D721Med (cell line): ENCODE measurements around the gene ANAPC2.
A peak's percentile ranks its signal among the peaks of the same experiment; 100 is the strongest.
"Not testable (repeated sequence)": the region's sequence is repeated elsewhere in the genome, so short reads cannot be mapped to it uniquely, and the experiment has no call there.

Source experiments
- DNase-seq: peaks from one replicate; pipeline ENCODE4 v3.0.0; 2011; ENCODE audit warnings: low spot score; ENCODE audit not compliant: insufficient read length
- FAIRE-seq: peaks from 2 replicates; lab custom pipeline; 2011; peaks lifted over from hg19 to GRCh38; lab: Jason Lieb, UNC
- CTCF ChIP-seq: IDR thresholded peaks from 2 replicates; pipeline ENCODE4 v1.5.1; 2012; ENCODE audit warnings: mild to moderate bottlenecking, control low read depth; ENCODE audit not compliant: insufficient read depth; ENCODE audit errors: missing control alignments

Gene ANAPC2

DNA sequence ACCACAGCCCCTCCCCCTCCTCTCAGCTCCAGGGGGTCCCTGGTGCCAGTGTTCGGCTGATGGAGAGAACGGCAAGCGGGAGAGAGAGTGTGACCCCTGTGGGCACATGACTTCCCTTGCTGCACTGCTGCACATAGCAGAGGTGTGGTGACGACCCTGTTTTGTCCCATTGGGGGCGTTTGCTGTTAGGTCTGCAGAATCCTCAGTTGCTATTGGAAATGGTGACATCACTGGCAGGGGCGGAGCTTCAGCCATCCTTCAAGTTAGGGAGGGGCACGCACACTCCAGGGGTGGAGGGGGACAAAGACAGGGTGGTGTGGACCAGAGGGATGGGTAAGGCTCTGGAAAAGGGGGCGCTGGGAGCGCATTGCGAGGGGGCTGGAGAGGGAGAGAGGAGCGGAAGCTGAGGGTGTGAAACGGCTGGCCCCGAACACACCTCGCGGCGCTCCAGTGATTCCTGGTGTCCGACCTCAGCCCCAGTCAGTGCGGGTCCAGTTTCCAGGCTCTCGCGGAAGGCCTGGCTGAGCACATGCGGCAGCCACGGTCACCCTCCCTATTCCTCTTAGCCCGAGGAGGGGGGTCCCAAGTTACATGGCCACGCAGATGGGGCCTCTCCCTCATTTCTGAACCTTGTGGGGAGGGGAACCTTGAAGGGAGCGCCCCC, 50.2 kb downstream of the ANAPC2 start:
- FAIRE-seq (no peak), DNase-seq (peak; percentile 98)
- TF ChIP-seq CTCF = no peak

DNA sequence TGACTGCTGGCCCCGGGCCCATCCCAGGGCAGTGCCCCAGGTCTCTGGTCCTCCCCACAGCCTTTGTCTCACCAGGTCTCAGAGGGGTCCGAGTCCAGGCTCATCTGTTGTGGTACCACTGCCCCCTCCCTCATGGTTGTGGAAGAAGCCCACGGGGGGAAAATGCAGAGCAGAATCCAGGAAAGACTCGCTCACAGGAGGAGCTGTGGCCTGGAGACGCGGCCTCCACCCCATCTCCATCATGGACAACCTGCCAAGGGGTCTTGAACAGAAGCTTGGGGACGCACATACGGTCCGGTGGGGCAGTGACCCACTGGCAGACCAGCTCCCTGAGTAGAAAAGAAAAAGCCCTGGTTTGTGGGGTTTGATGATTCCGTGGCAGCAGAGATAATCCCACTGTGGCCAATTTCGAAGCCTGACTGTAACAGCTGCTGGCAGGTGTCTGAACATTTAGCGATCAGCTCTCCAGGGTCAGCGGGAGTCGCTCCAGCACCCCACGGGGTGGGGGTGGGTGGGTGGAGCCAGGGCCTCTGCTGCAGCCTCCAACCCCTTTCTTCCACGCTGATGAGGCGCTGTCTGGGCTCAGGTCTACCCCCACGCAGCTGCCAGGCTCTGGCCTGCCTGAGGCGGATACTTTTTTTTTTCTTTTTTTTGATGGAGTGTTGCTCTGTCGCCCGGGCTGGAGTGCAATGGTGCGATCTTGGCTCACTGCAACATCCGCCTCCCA, 51.3 kb downstream of the ANAPC2 start:
- no peak for FAIRE-seq
- no peak for TF ChIP-seq CTCF
- no peak for DNase-seq

- DNase-seq = no peak
- no peak for FAIRE-seq
- no peak for TF ChIP-seq CTCF
Observed at GRCh38 chr9:137136261-137136880, 52.0 kb downstream of the ANAPC2 start.

DNA sequence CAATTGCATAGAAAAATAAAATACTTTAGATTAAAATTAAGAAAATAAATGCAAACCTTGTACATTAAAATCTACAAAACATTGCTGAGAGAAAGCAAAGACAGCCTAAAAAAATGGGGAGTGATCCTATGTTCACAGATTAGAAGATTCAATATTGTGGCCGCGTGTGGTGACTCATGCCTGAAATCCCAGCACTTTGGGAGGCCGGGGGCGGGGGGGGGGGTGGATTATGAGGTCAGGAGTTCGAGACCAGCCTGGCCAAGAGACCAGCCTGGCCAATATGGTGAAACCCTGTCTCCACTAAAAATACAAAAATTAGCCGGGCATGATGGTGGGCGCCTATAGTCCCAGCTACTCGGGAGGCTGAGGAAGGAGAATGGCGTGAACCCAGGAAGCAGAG, 53.2 kb downstream of the ANAPC2 start:
- not testable (repeated sequence) for DNase-seq, FAIRE-seq

DNA sequence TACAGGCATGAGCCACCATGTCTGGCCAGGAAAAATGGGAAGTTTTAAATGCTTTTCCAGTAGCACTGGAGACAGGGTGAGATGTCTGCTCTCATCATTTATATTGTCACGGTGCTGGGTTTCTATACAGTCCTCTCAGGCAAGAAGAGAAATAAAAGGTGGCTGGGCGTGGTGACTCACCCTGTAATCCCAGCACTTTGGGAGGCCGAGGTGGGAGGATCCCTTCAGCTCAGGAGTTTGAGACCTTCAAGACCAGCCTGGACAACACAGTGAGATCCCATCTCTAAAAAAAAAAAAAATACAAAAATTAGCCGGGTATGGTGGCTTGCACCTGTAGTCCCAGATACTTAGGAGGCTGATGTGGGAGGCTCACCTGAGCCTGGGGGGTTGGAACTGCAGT, 54.2 kb downstream of the ANAPC2 start:
- TF ChIP-seq CTCF = no peak
- FAIRE-seq (no peak), DNase-seq (no peak)

- DNase-seq = no peak
- no peak for TF ChIP-seq CTCF
- no peak for FAIRE-seq
Observed at GRCh38 chr9:137130176-137130755, 58.1 kb downstream of the ANAPC2 start.

GRCh38 chr9:137129456-137130175, 58.7 kb downstream of the ANAPC2 start:
- TF ChIP-seq CTCF = no peak
- DNase-seq (peak; percentile 97), FAIRE-seq (no peak)
